ENCODE results near the gene ASCC1. TPM values are rescaled to one million over a fixed set of nuclear protein-coding genes. Genes with fewer than 3 reads are reported as not detected.

ASCC1 gene
- total RNA-seq, 4 donors from 2014 or later: 18.7 to 28.4 (median 24.7) TPM

DNA sequence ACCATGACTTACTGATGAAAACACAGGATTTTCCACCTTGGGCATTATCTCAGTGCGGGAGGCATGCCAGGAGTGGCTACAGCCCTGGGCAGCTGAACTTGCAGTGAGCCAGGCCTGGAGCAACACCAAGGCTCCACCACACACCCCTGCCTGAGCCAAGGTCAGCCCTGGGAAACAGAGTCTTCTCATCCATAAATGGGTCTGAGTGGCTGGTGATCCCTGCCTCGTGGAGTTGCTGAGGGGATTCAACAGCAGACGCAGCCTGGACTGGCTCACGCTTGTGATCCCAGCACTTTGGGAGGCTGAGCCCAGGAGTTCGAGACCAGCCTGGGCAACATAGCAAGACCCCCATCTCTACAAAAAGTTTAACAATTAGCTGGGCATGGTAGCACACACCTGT lies 160.0 kb downstream of the ASCC1 start:
- WGBS, 2 donors: 79% methylated on average over 3 of the region's 5 CpGs; no CpG with 5 or more reads in 1 of the 2 donors
- intact Hi-C loops (cut with DNase I): no loop called here
- H3K27ac ChIP-seq: no peak overlapping the region

GRCh38 chr10:72053690-72054089 lies 162.4 kb downstream of the ASCC1 start:
- Histone ChIP-seq H3K27ac (no peak overlapping the region), H3K9me3 (no peaks in the 10 kb centered on the region), H3K36me3 (no peaks in the 10 kb centered on the region), H3K27me3 (no peaks in the 10 kb centered on the region), H3K4me3 (no peak overlapping the region), H3K4me1 (peaks cover 0 to 16% (median 11%) of the 10 kb centered on the region in 3 donors)
- WGBS, 2 donors: 93 to 94% methylated on average over 5 of the region's 7 CpGs
- TF ChIP-seq, protein P1, sequence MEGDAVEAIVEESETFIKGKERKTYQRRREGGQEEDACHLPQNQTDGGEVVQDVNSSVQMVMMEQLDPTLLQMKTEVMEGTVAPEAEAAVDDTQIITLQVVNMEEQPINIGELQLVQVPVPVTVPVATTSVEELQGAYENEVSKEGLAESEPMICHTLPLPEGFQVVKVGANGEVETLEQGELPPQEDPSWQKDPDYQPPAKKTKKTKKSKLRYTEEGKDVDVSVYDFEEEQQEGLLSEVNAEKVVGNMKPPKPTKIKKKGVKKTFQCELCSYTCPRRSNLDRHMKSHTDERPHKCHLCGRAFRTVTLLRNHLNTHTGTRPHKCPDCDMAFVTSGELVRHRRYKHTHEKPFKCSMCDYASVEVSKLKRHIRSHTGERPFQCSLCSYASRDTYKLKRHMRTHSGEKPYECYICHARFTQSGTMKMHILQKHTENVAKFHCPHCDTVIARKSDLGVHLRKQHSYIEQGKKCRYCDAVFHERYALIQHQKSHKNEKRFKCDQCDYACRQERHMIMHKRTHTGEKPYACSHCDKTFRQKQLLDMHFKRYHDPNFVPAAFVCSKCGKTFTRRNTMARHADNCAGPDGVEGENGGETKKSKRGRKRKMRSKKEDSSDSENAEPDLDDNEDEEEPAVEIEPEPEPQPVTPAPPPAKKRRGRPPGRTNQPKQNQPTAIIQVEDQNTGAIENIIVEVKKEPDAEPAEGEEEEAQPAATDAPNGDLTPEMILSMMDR (IDR thresholded peaks at IDR 0.05): no peak
- TF ChIP-seq POLR2A (IDR thresholded peaks at IDR 0.05): no peak
- intact Hi-C loops (cut with DNase I): no loop called here
- DNase-seq: no peak

More for the DNA sequence above, 160.0 kb downstream of the ASCC1 start:
- Histone ChIP-seq H3K4me3 (no peak overlapping the region), H3K4me1 (peaks cover 0 to 16% (median 11%) of the 10 kb centered on the region in 3 donors), H3K9me3 (no peaks in the 10 kb centered on the region), H3K27me3 (peaks cover 0 to 16% (median 0%) of the 10 kb centered on the region in 4 donors), H3K36me3 (no peaks in the 10 kb centered on the region)
- TF ChIP-seq POLR2A (IDR thresholded peaks at IDR 0.05): no peak
- TF ChIP-seq, protein P1 (IDR thresholded peaks at IDR 0.05): no peak
- no peak for DNase-seq

DNA sequence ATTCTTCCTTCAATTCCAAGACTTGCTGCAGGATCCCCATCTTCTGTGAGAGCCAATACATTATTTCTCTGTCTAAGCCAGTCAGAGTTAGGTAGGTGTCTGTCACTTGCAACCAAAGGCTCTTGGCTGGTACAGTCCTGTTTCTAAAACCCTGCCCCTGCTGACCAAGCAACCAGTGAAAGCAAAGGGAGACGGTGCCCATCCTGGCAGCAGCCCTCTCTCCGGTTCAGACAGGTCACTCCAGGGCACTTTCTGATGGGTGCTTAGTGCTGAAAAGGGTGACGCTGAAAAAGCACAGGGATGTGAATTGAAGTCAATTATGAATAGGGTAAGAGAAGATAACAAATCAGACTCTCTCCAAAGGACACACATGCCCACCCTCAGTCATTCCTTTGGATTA lies 165.2 kb downstream of the ASCC1 start:
- peaks cover 0 to 6% (median 0%) of the 10 kb centered on the region in 3 donors for H3K4me1 ChIP-seq
- no peaks in the 10 kb centered on the region for H3K27me3 ChIP-seq
- no peak for DNase-seq
- no peaks in the 10 kb centered on the region for H3K36me3 ChIP-seq
- no peak overlapping the region for H3K27ac ChIP-seq
- WGBS, 2 donors: 52 to 57% methylated on average over 3 of the region's 3 CpGs
- no peaks in the 10 kb centered on the region for H3K9me3 ChIP-seq
- TF ChIP-seq, protein P1 (IDR thresholded peaks at IDR 0.05): no peak
- no peak for TF ChIP-seq POLR2A (IDR thresholded peaks at IDR 0.05)
- intact Hi-C loops (cut with DNase I): no loop called here
- H3K4me3 ChIP-seq: no peak overlapping the region

DNA sequence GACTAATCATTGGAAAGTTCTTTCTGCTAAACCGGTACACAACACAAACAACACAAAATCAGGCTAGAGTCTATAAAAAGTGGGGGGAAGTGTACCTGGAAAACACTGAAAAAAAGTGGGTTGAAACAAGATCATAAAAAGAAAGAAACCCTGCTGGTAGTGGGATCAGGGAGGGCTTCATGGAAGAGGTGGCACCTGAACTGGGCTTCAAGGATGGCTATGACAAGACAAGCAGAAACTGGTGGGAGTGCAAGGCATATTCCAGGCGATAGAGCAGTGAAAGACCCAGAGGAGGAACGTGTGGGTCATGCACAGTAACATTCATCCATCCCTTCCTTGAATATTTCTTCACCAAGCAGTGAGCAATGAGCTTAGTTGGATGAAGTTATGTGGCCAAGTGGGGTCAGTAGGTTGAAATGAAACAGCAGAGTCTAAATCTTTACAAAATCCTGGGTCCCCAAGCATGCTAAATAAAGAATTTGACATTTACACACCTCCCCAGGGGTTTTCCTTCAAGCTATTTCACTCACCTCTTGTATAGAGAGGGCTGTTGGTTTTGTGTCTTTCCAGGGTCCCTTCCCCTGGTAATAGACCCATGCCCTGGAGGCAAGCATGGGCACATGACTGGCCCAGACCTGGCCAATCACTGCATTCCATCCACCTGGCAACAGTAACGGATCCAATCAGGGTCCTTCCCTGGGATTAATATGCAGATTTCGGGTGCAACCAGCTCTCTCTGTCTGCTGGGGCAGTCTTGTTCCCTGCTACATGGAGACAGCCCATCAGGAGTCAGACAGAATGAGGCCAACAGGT lies 165.9 kb downstream of the ASCC1 start:
- H3K9me3 ChIP-seq: no peaks in the 10 kb centered on the region
- H3K36me3 ChIP-seq: no peaks in the 10 kb centered on the region
- peaks cover 0 to 13% (median under 1%) of the 10 kb centered on the region in 3 donors for H3K4me1 ChIP-seq
- H3K27ac ChIP-seq: no peak overlapping the region
- TF ChIP-seq, protein P1 (IDR thresholded peaks at IDR 0.05): no peak
- no peak for TF ChIP-seq POLR2A (IDR thresholded peaks at IDR 0.05)
- H3K27me3 ChIP-seq: no peaks in the 10 kb centered on the region
- no peak overlapping the region for H3K4me3 ChIP-seq
- no peak for DNase-seq
- 73 to 82% methylated on average over 4 to 5 of the region's 5 CpGs for WGBS, 2 donors
- intact Hi-C loops (cut with DNase I): loop anchor here (5.0 kb wide), 3 partner anchors 93 to 172 kb away; no protein-coding TSS in a partner anchor

DNA sequence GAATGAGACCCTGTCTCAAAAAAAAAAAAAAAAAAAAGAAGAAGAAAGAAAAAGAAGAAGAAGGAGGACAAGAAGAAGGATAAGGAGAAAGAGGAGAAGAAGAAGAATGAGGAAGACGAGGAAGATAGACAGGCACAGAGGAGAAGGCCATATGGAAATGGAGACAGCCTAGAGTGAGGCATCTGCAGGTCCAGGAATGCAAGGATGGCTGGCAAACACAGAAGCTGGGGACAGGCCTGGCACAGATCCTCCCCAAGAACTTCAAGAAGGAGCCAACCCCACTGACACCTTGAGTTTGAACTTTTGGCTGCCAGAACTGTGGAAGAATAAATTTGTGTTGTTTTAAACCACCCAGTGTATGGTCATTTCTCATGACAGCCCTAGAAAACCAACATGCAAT lies 166.6 kb downstream of the ASCC1 start:
- TF ChIP-seq, protein P1 (IDR thresholded peaks at IDR 0.05): no peak
- no peak for TF ChIP-seq POLR2A (IDR thresholded peaks at IDR 0.05)
- H3K27me3 ChIP-seq: no peaks in the 10 kb centered on the region
- H3K4me3 ChIP-seq: no peak overlapping the region
- WGBS, 2 donors: 75 to 89% methylated on average over 1 of the region's 1 CpG
- no peak overlapping the region for H3K27ac ChIP-seq
- H3K4me1 ChIP-seq: peaks cover 4 to 20% (median 5%) of the 10 kb centered on the region in 3 donors
- no peaks in the 10 kb centered on the region for H3K9me3 ChIP-seq
- intact Hi-C loops (cut with DNase I): loop anchor here (5.0 kb wide), 3 partner anchors 92 to 173 kb away; no protein-coding TSS in a partner anchor
- H3K36me3 ChIP-seq: no peaks in the 10 kb centered on the region
- no peak for DNase-seq
